ENCODE measurements around the gene CACNA1D.

Gene CACNA1D

DNA sequence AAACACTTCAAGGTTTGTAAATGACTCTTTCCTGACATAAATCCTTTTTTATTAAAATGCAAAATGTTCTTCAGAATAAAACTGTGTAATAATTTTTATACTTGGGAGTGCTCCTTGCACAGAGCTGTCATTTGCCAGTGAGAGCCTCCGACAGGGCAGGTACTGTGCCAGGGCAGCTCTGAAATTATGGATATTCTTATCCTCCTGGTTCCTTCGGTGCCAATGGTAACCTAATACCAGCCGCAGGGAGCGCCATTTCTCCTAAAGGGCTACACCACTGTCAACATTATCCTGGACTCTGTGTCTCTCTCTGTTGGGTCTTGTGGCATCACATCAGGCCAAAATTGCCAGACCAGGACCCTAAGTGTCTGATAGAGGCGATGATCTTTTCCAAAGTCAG lies 318.8 kb downstream of the CACNA1D start:
- H3K4me3 ChIP-seq (ENCODE audit: control insufficient read depth, low read depth, low read length): no peak overlapping the region
- DNase-seq (ENCODE audit: low read depth): no peak
- TF ChIP-seq CTCF (conservative IDR thresholded peaks at IDR 0.05; ENCODE audit: control insufficient read depth, insufficient read depth, low read depth, low read length): no peak

DNA sequence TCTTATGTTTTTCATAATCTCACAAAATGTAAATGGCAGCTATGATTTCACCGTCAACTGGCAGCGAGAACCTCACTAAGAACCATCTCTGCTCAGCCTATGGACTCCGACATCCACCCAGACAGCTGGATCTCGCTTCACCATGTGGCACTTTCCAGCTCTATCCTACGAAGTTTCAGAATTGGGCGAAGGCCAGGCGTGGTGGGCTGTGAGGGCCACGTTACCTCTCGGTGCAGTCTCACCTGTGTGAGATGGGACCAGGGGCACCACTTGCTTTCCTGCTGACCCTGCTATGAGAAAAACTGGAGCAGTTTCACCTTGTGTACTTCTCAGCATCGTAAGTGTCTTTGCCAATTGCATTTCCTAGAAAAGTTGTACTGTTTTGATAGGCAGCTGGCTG lies 319.5 kb downstream of the CACNA1D start:
- DNase-seq (ENCODE audit: low read depth): no peak
- TF ChIP-seq CTCF (conservative IDR thresholded peaks at IDR 0.05; ENCODE audit: control insufficient read depth, insufficient read depth, low read depth, low read length): no peak
- no peak overlapping the region for H3K4me3 ChIP-seq (ENCODE audit: control insufficient read depth, low read depth, low read length)

DNA sequence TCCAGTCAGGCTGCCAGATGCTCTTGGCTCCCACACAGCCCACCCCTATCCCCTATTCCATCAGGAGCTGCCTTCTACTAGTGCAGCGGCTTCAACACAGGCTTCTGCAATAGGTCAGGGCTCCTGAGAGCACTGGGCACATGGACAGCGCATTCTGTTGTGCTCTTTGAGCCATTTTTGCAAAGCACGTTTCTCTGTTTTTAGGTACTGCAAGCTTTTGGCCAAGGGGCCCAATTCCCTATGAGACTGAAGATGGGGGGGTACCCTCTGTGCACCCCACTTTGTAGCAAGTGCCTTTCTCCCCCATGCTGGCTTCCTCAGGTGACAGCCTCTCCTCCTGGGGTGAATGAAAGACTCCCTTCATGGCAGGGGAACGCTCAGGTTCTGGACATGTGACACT lies 320.7 kb downstream of the CACNA1D start:
- DNase-seq (ENCODE audit: low read depth): no peak
- H3K4me3 ChIP-seq (ENCODE audit: control insufficient read depth, low read depth, low read length): no peak overlapping the region
- no peak for TF ChIP-seq CTCF (conservative IDR thresholded peaks at IDR 0.05; ENCODE audit: control insufficient read depth, insufficient read depth, low read depth, low read length)

DNA sequence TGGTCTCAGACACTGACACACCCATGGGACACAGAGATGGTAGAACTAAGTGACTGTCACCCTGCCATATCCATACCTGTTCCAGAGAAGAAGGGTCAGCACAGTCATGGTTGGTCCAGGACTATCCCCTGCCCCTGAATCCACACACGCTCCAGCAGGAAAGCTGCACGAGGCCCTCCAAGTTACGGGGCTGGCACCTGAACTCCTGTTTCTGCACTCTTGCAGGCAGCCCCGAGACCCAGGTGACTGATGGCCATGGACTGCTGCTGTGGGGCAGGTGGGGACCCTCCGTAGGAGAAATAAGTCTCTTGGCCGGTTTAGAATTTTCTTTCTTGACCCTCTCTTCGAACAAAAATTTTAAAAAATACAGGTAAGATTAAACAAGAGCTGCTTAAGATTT lies 321.2 kb downstream of the CACNA1D start:
- TF ChIP-seq CTCF (conservative IDR thresholded peaks at IDR 0.05; ENCODE audit: control insufficient read depth, insufficient read depth, low read depth, low read length): no peak
- H3K4me3 ChIP-seq (ENCODE audit: control insufficient read depth, low read depth, low read length): no peak overlapping the region
- DNase-seq (ENCODE audit: low read depth): no peak

DNA sequence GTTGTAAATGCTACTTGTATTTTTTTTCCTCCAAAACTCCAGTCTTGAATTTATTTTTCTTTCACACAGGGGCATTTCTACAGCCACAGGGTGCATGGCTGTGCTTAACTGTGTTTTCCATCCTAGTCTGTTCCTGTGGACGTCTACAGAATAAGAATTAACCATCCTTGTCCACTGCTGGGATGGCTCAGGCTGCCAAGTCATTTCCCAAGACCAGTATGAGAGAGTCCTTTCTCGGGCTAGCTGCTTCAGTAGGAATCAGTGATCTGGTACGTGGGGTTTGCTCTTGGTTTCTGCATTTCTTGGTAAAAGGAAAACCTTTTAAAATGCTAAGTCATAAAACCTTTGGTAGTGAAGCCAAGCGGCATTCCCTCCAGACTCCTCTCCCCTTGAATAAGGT lies 322.0 kb downstream of the CACNA1D start:
- no peak for DNase-seq (ENCODE audit: low read depth)
- TF ChIP-seq CTCF (conservative IDR thresholded peaks at IDR 0.05; ENCODE audit: control insufficient read depth, insufficient read depth, low read depth, low read length): no peak
- H3K4me3 ChIP-seq (ENCODE audit: control insufficient read depth, low read depth, low read length): no peak overlapping the region

DNA sequence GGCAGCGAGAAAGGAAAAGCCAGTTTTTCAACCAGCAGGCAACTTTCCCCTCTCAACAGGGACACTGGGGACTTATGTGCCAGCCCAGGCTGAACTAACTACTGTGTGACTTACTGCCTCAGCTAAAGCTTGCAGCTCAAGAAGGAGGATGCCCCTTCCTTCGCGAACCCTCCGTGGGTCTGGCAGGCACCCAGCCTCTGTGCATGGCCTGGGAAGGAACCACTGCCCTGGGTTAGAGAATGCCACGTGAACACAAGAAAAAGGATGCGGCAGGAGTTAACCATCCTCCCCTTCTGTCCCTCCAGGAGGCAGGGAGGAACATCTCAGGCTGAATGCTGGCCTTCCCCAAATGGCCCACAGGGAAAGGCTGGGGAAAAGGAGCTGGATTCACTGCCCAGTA lies 322.8 kb downstream of the CACNA1D start:
- TF ChIP-seq CTCF (conservative IDR thresholded peaks at IDR 0.05; ENCODE audit: control insufficient read depth, insufficient read depth, low read depth, low read length): no peak
- no peak overlapping the region for H3K4me3 ChIP-seq (ENCODE audit: control insufficient read depth, low read depth, low read length)
- no peak for DNase-seq (ENCODE audit: low read depth)

- no peak for DNase-seq (ENCODE audit: low read depth)
- no peak overlapping the region for H3K4me3 ChIP-seq (ENCODE audit: control insufficient read depth, low read depth, low read length)
- no peak for TF ChIP-seq CTCF (conservative IDR thresholded peaks at IDR 0.05; ENCODE audit: control insufficient read depth, insufficient read depth, low read depth, low read length)
Observed at GRCh38 chr3:53817809-53818208, 323.4 kb downstream of the CACNA1D start.
